OCI-LY3 (cell line): ENCODE measurements around the gene OMP.

Source experiments
- CTCF ChIP-seq: fragments of 200-600, 300-600 bp; sonication (generic); IDR thresholded peaks from 2 replicates; pipeline ENCODE4 v1.5.1; 2014; ENCODE audit warnings: antibody characterized with exemption, low read length, low read depth
- EZH2phosphoT487 ChIP-seq: fragments of 200-600 bp; shearing (Covaris generic); IDR thresholded peaks from 2 replicates; pipeline ENCODE4 v1.6.1; 2018; ENCODE audit warnings: antibody characterized with exemption, mixed run types, low read depth

DNA sequence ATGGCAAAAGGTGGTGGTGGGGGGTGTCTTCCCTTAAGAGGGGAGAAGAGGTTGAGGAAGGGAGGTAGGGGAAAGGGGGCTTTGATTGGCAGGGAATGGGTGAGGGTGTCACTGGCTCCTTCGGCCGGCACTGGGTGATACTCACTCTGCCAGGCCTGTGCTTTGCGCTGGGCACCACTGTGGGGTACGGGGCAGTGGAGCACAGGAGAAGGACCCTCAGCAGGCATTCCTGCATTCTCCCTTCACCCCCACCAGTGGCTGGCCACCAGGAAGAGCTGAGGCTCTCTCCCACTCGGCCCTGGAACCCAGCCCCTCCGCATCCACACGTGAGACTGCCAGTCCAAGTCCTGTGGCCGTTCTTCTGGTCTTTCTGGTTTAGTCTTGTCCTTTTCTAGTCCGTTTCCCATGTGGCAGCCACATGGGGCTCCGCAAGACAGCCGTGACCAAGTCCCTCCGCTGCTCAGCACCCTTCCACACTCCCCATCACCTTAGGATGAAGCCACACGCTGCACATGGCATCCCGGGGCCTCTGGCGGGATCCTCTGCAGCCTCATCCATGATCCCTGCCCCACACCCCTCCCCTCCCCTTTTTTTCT lies 27.9 kb upstream of the OMP start:
- no peak for TF ChIP-seq CTCF
- TF ChIP-seq EZH2phosphoT487: no peak
